Nephron progenitor cell (in vitro differentiated cells): ENCODE data around the gene LYG1.

Source experiments
- DNase-seq: peaks from one replicate; pipeline ENCODE4 v3.0.0; 2021
- H3K27ac Mint-ChIP-seq: 2 replicates; pipeline ENCODE4 v1.8.0; 2021; ENCODE audit warnings: mild to moderate bottlenecking, moderate library complexity, mixed read lengths
- H3K27me3 Mint-ChIP-seq: 2 replicates; pipeline ENCODE4 v1.8.0; 2021; ENCODE audit warnings: mild to moderate bottlenecking, low read depth, mixed read lengths; ENCODE audit not compliant: poor library complexity
- H3K36me3 Mint-ChIP-seq: 2 replicates; pipeline ENCODE4 v1.8.0; 2021; ENCODE audit warnings: low read depth, mixed read lengths
- H3K4me1 Mint-ChIP-seq: 2 replicates; pipeline ENCODE4 v1.8.0; 2021; ENCODE audit warnings: mixed read lengths
- H3K4me3 Mint-ChIP-seq: 2 replicates; pipeline ENCODE4 v1.8.0; 2021; ENCODE audit warnings: mild to moderate bottlenecking, moderate library complexity, mixed read lengths
- H3K9me3 Mint-ChIP-seq: 2 replicates; pipeline ENCODE4 v1.8.0; 2021; ENCODE audit warnings: mild to moderate bottlenecking, moderate library complexity, mixed read lengths
- CTCF ChIP-seq: fragments of 200-600 bp; sonication (generic); IDR thresholded peaks from 2 replicates; pipeline ENCODE4 v1.5.0; 2021; ENCODE audit warnings: antibody characterized with exemption

LYG1 gene

GRCh38 chr2:99317161-99317872 is 16.3 kb upstream of the LYG1 start:
- Mint-ChIP-seq H3K27me3 (peaks cover 5% of the 10 kb centered on the region), H3K9me3 (peaks cover 13% of the 10 kb centered on the region), H3K4me1 (no peaks in the 10 kb centered on the region), H3K4me3 (no peak overlapping the region), H3K27ac (peak overlapping the region; percentile 27), H3K36me3 (peaks cover 68% of the 10 kb centered on the region)
- DNase-seq, result no peak
- no peak for TF ChIP-seq CTCF

- Mint-ChIP-seq H3K4me3 (no peak overlapping the region), H3K9me3 (no peaks in the 10 kb centered on the region), H3K4me1 (no peaks in the 10 kb centered on the region), H3K36me3 (peaks cover 53% of the 10 kb centered on the region), H3K27me3 (peaks cover 7% of the 10 kb centered on the region), H3K27ac (no peak overlapping the region)
- DNase-seq, result no peak
- TF ChIP-seq CTCF, result no peak
These were observed 1.4 kb downstream of the LYG1 start for GRCh38 chr2:99299580-99299979.

- Mint-ChIP-seq H3K27me3 (peaks cover 7% of the 10 kb centered on the region), H3K4me3 (no peak overlapping the region), H3K9me3 (no peaks in the 10 kb centered on the region), H3K36me3 (peaks cover 39% of the 10 kb centered on the region), H3K4me1 (no peaks in the 10 kb centered on the region), H3K27ac (no peak overlapping the region)
- DNase-seq, result no peak
- no peak for TF ChIP-seq CTCF
These were observed 3.0 kb downstream of the LYG1 start for GRCh38 chr2:99297994-99298393.

GRCh38 chr2:99285526-99285925 is 15.5 kb downstream of the LYG1 start:
- H3K27ac Mint-ChIP-seq, result no peak overlapping the region
- TF ChIP-seq CTCF, result no peak
- no peaks in the 10 kb centered on the region for H3K4me1 Mint-ChIP-seq
- H3K9me3 Mint-ChIP-seq, result peaks cover 9% of the 10 kb centered on the region
- DNase-seq, result no peak
- H3K36me3 Mint-ChIP-seq, result peaks cover 38% of the 10 kb centered on the region
- no peak overlapping the region for H3K4me3 Mint-ChIP-seq
- peaks cover 6% of the 10 kb centered on the region for H3K27me3 Mint-ChIP-seq

GRCh38 chr2:99279969-99280695 is 20.9 kb downstream of the LYG1 start:
- H3K9me3 Mint-ChIP-seq, result peaks cover 31% of the 10 kb centered on the region
- DNase-seq, result no peak
- peaks cover 63% of the 10 kb centered on the region for H3K36me3 Mint-ChIP-seq
- no peak overlapping the region for H3K4me3 Mint-ChIP-seq
- H3K4me1 Mint-ChIP-seq, result no peaks in the 10 kb centered on the region
- no peak overlapping the region for H3K27ac Mint-ChIP-seq
- H3K27me3 Mint-ChIP-seq, result peaks cover 11% of the 10 kb centered on the region
- no peak for TF ChIP-seq CTCF
